ENCODE data around the gene EXOC3.

- TF ChIP-seq CTCF (conservative IDR thresholded peaks at IDR 0.05; ENCODE audit: low read depth, low read length) = no peak
- no peak for TF ChIP-seq EZH2 (IDR thresholded peaks at IDR 0.05; ENCODE audit: low read length, unreplicated experiment)
- TF ChIP-seq EZH2phosphoT487 (IDR thresholded peaks at IDR 0.05; ENCODE audit: borderline replicate concordance, low read length) = no peak
Measured at GRCh38 chr5:435156-435790, 7.7 kb upstream of the EXOC3 start.
